WI38 (cell line): Measurements from ENCODE around the gene HIC1.

ENCODE experiments used
- H3K4me3 ChIP-seq: 2 replicates; pipeline ENCODE4 v1.5.1; 2011; ENCODE audit warnings: low read depth, mild to moderate bottlenecking, control low read depth, low read length
- CTCF ChIP-seq: IDR thresholded peaks from 2 replicates; pipeline ENCODE4 v1.5.1; 2012; ENCODE audit warnings: low read depth, mild to moderate bottlenecking, control low read depth, low read length

The HIC1 gene

GRCh38 chr17:2071455-2072281, 16.8 kb downstream of the HIC1 start:
- H3K4me3 ChIP-seq, result no peak overlapping the region
- no peak for TF ChIP-seq CTCF

GRCh38 chr17:2074919-2075318, 20.0 kb downstream of the HIC1 start:
- TF ChIP-seq CTCF, result no peak
- no peak overlapping the region for H3K4me3 ChIP-seq

DNA sequence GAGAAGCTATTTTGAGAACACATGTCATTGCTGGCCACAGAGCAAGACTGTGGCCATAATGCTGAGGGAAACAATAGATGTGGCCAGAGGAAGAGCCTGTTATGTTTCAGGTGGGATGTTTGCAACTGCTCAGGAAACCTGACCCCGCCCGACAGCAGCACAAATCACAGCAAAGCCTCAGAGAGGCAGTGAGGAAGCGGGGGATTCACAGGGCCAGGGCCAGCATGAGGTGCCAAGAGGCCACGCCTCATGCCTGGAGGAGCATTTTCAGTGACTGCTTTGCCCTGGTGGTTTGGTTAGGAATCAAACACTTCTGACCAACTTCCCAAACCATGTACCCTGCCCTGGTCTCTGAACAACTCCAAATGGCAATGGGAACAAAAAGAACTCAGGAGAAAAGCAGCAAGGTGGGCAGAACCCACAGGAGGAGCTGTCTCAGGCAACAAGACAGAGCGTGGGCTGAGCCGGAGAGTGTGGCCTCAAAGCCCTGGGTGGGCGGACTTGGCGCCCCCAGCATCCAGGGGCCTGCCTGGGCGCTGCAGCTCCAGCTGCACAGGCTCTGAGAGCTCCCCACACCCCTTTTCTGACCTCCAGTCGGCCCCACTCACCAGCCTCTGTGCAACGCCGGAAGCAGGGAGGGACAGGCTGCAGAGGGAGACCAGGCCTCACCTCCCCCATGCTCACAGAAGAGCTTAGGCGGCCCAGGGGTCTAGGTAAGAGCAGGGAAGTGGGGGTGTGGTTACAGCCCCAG, 20.6 kb downstream of the HIC1 start:
- no peak overlapping the region for H3K4me3 ChIP-seq
- no peak for TF ChIP-seq CTCF

- TF ChIP-seq CTCF, result no peak
Measured at GRCh38 chr17:2076087-2076984, 21.4 kb downstream of the HIC1 start.

DNA sequence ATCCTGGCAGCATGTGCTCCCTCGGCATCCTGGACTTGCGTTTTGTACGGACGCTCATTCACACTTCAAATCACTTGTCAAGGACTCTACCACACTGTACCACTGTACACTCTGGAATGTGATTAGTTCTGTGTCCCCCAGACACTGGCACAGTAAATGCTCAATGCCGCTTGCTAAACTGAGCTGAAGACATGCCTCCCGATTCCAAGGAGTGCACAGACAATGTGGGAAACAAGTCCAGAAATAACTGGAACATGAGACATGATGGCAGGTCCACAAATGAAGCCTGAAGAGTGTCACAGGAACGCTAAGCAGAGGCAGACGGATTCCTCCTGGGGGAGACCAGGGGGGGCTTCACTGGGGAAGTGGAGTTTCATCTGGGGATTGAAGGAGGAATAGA, 22.1 kb downstream of the HIC1 start:
- no peak for TF ChIP-seq CTCF
- H3K4me3 ChIP-seq, result no peak overlapping the region

More at GRCh38 chr17:2076087-2076984, 21.4 kb downstream of the HIC1 start:
- no peak overlapping the region for H3K4me3 ChIP-seq

GRCh38 chr17:2081564-2081963, 26.7 kb downstream of the HIC1 start:
- H3K4me3 ChIP-seq, result no peak overlapping the region
- TF ChIP-seq CTCF, result no peak
